K562 (cell line): ENCODE measurements around the gene SIGLEC9. TPM values are rescaled to one million over a fixed set of nuclear protein-coding genes. Genes with fewer than 3 reads are reported as not detected.

Source experiments
- ETV6 ChIP-seq, 3 experiments: fragments of 150-350 bp in 1 of 3; sonication (generic) in 1 of 3; formaldehyde crosslinking in 1 of 3; IDR thresholded peaks; 2 replicates each; pipeline versions ENCODE4 v1.6.1 to v1.8.0; 2014 to 2022; ENCODE audit warnings: borderline replicate concordance in 2 of 3, low read depth in 2 of 3, antibody characterized with exemption in 1 of 3, low read length in 1 of 3, mild to moderate bottlenecking in 1 of 3, missing genetic modification reagents in 1 of 3
- HNRNPLL ChIP-seq: fragments of 200-400 bp; formaldehyde crosslinking; IDR thresholded peaks from 2 replicates; pipeline ENCODE4 v1.6.1; 2017; ENCODE audit warnings: low read length, low read depth, mild to moderate bottlenecking; ENCODE audit not compliant: poor library complexity, severe bottlenecking
- SRF ChIP-seq, 2 experiments: fragments of 250-450, 450-650 bp in 1 of 2; sonication (Bioruptor Pico) in 1 of 2; sonication (generic) in 1 of 2; formaldehyde crosslinking; IDR thresholded peaks; 2 replicates each; pipeline versions ENCODE4 v1.5.0 to v1.5.1; 2020 to 2022; ENCODE audit warnings: mild to moderate bottlenecking in 1 of 2, missing genetic modification reagents in 1 of 2
- STAT6 ChIP-seq: sonication (generic); formaldehyde crosslinking; IDR thresholded peaks from 2 replicates; pipeline ENCODE4 v1.8.1; 2023; ENCODE audit warnings: mild to moderate bottlenecking, missing genetic modification reagents
- polyA plus RNA-seq, 8 experiments: library from polyadenylated mRNA; depleted of rRNA in 4 of 8; stranded (reverse) in 5 of 8; unstranded in 3 of 8; fragments of >200 nt; fragmentation: Nextera tagmentation in 2 of 8; fragmentation: Illumina TruSeq in 1 of 8; extraction: Ambion mirVana in 2 of 8; extraction: Trizol in 1 of 8; gene quantifications; 2 replicates each; pipeline versions ENCODE4 v1.2.1 to v1.2.3, GENCODE V29; 2011 to 2014; ENCODE audit warnings: inconsistent platforms in 1 of 8, missing spikeins in 1 of 8
- total RNA-seq, 7 experiments: library from RNA; depleted of rRNA in 6 of 7; stranded (reverse); fragments of >200 nt in 6 of 7; fragmentation: Illumina TruSeq in 2 of 7; extraction: Trizol in 2 of 7; gene quantifications; 2 replicates each; pipeline versions ENCODE4 v1.2.1 to v1.2.3, GENCODE V29; 2011 to 2021; ENCODE audit warnings: low replicate concordance in 1 of 7
- TF ChIP-seq, protein P1 (sequence below): fragments of 450-650 bp; IDR thresholded peaks from 2 replicates; pipeline ENCODE4 v1.6.1; 2016; ENCODE audit warnings: mild to moderate bottlenecking, moderate library complexity

SIGLEC9 gene
- total and polyA plus RNA-seq, 9 of the 15 experiments (the other 6 are each of a cell fraction or from before 2014, with no cell fraction given), result 0.09 to 0.34 (median 0.22) TPM; not detected in 4

GRCh38 chr19:51107406-51108065, 17.2 kb upstream of the SIGLEC9 start (continued):
- TF ChIP-seq HNRNPLL (no peak), SRF (CRISPR knock-in tag; IDR thresholded peaks at IDR 0.05) (no peak), STAT6 (CRISPR knock-in tag) (no peak), ETV6 (IDR thresholded peaks at IDR 0.05; ENCODE audit: borderline replicate concordance in 1 of 2, low read depth in 2 of 2, low read length in 1 of 2) (no peak), ETV6 (CRISPR knock-in tag; IDR thresholded peaks at IDR 0.05; ENCODE audit: borderline replicate concordance) (0 out of 2 replicates have a peak, but pooled peaks have one; percentile 27)
- TF ChIP-seq, protein P1, sequence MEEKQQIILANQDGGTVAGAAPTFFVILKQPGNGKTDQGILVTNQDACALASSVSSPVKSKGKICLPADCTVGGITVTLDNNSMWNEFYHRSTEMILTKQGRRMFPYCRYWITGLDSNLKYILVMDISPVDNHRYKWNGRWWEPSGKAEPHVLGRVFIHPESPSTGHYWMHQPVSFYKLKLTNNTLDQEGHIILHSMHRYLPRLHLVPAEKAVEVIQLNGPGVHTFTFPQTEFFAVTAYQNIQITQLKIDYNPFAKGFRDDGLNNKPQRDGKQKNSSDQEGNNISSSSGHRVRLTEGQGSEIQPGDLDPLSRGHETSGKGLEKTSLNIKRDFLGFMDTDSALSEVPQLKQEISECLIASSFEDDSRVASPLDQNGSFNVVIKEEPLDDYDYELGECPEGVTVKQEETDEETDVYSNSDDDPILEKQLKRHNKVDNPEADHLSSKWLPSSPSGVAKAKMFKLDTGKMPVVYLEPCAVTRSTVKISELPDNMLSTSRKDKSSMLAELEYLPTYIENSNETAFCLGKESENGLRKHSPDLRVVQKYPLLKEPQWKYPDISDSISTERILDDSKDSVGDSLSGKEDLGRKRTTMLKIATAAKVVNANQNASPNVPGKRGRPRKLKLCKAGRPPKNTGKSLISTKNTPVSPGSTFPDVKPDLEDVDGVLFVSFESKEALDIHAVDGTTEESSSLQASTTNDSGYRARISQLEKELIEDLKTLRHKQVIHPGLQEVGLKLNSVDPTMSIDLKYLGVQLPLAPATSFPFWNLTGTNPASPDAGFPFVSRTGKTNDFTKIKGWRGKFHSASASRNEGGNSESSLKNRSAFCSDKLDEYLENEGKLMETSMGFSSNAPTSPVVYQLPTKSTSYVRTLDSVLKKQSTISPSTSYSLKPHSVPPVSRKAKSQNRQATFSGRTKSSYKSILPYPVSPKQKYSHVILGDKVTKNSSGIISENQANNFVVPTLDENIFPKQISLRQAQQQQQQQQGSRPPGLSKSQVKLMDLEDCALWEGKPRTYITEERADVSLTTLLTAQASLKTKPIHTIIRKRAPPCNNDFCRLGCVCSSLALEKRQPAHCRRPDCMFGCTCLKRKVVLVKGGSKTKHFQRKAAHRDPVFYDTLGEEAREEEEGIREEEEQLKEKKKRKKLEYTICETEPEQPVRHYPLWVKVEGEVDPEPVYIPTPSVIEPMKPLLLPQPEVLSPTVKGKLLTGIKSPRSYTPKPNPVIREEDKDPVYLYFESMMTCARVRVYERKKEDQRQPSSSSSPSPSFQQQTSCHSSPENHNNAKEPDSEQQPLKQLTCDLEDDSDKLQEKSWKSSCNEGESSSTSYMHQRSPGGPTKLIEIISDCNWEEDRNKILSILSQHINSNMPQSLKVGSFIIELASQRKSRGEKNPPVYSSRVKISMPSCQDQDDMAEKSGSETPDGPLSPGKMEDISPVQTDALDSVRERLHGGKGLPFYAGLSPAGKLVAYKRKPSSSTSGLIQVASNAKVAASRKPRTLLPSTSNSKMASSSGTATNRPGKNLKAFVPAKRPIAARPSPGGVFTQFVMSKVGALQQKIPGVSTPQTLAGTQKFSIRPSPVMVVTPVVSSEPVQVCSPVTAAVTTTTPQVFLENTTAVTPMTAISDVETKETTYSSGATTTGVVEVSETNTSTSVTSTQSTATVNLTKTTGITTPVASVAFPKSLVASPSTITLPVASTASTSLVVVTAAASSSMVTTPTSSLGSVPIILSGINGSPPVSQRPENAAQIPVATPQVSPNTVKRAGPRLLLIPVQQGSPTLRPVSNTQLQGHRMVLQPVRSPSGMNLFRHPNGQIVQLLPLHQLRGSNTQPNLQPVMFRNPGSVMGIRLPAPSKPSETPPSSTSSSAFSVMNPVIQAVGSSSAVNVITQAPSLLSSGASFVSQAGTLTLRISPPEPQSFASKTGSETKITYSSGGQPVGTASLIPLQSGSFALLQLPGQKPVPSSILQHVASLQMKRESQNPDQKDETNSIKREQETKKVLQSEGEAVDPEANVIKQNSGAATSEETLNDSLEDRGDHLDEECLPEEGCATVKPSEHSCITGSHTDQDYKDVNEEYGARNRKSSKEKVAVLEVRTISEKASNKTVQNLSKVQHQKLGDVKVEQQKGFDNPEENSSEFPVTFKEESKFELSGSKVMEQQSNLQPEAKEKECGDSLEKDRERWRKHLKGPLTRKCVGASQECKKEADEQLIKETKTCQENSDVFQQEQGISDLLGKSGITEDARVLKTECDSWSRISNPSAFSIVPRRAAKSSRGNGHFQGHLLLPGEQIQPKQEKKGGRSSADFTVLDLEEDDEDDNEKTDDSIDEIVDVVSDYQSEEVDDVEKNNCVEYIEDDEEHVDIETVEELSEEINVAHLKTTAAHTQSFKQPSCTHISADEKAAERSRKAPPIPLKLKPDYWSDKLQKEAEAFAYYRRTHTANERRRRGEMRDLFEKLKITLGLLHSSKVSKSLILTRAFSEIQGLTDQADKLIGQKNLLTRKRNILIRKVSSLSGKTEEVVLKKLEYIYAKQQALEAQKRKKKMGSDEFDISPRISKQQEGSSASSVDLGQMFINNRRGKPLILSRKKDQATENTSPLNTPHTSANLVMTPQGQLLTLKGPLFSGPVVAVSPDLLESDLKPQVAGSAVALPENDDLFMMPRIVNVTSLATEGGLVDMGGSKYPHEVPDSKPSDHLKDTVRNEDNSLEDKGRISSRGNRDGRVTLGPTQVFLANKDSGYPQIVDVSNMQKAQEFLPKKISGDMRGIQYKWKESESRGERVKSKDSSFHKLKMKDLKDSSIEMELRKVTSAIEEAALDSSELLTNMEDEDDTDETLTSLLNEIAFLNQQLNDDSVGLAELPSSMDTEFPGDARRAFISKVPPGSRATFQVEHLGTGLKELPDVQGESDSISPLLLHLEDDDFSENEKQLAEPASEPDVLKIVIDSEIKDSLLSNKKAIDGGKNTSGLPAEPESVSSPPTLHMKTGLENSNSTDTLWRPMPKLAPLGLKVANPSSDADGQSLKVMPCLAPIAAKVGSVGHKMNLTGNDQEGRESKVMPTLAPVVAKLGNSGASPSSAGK, result peak; percentile 56; the same call in 1 of the 2 replicates
